Measurements from ENCODE around the gene MAP3K20. TPM values are rescaled to one million over a fixed set of nuclear protein-coding genes. Genes with fewer than 3 reads are reported as not detected.

Gene MAP3K20
- total RNA-seq, 4 donors from 2014 or later = 24.1 to 34.5 (median 25.6) TPM

DNA sequence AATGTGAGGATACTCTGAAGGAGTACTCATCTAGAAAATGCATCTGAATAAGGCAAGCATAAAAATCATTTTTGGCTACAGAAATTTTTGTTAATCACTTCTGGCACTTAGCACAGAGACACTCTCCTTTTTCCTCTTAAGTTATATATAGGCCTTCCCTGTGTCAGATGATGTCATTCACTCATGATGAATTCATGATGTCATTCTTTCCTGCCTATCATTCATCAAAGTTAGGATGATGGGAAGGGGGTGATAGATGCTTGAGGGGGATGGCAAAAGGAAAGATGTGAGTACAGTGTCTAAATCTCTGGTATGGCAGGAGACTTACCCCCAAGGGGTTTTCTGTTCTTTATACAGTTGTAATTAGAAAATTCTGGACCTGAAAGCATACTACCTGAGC, 42.0 kb downstream of the MAP3K20 start:
- DNase-seq = no peak
- Histone ChIP-seq H3K4me1 (peaks cover 11% of the 10 kb centered on the region in 2 donors), H3K36me3 (no peaks in the 10 kb centered on the region), H3K4me3 (replicated peaks in 1 of 3) (no peak overlapping the region), H3K9me3 (no peaks in the 10 kb centered on the region), H3K27me3 (no peaks in the 10 kb centered on the region), H3K27ac (no peak overlapping the region)
- intact Hi-C loops (cut with DNase I) = no loop called here
- no peak for TF ChIP-seq POLR2A (IDR thresholded peaks at IDR 0.05)
- TF ChIP-seq, protein P1, sequence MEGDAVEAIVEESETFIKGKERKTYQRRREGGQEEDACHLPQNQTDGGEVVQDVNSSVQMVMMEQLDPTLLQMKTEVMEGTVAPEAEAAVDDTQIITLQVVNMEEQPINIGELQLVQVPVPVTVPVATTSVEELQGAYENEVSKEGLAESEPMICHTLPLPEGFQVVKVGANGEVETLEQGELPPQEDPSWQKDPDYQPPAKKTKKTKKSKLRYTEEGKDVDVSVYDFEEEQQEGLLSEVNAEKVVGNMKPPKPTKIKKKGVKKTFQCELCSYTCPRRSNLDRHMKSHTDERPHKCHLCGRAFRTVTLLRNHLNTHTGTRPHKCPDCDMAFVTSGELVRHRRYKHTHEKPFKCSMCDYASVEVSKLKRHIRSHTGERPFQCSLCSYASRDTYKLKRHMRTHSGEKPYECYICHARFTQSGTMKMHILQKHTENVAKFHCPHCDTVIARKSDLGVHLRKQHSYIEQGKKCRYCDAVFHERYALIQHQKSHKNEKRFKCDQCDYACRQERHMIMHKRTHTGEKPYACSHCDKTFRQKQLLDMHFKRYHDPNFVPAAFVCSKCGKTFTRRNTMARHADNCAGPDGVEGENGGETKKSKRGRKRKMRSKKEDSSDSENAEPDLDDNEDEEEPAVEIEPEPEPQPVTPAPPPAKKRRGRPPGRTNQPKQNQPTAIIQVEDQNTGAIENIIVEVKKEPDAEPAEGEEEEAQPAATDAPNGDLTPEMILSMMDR (IDR thresholded peaks at IDR 0.05) = no peak

DNA sequence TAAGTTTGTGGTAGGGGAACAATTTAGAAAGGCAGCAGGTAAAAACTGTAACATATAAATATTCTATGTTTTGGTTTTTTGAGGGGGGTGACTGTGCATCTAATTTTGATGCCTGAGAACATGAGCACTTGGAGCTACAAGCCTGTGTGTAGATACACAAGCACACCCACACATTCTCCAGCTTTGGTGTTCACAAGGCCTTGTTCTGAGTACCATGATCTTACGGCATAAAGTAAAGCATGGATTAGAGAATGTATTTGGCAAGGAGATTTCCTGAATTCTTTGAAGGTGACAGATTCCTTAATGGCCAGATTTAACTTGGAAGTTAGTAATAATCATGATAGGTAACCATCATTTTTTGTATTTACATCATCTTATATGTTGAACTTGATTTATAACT, 42.7 kb downstream of the MAP3K20 start:
- Histone ChIP-seq H3K4me1 (peaks cover 11% of the 10 kb centered on the region in 2 donors), H3K27ac (no peak overlapping the region), H3K9me3 (no peaks in the 10 kb centered on the region), H3K36me3 (no peaks in the 10 kb centered on the region), H3K4me3 (replicated peaks in 1 of 3) (no peak overlapping the region), H3K27me3 (no peaks in the 10 kb centered on the region)
- TF ChIP-seq, protein P1 (IDR thresholded peaks at IDR 0.05) = no peak
- no peak for TF ChIP-seq POLR2A (IDR thresholded peaks at IDR 0.05)
- no peak for DNase-seq
- intact Hi-C loops (cut with DNase I) = no loop called here
- WGBS, 2 donors = 97 to 100% methylated on average over 1 of the region's 1 CpG

DNA sequence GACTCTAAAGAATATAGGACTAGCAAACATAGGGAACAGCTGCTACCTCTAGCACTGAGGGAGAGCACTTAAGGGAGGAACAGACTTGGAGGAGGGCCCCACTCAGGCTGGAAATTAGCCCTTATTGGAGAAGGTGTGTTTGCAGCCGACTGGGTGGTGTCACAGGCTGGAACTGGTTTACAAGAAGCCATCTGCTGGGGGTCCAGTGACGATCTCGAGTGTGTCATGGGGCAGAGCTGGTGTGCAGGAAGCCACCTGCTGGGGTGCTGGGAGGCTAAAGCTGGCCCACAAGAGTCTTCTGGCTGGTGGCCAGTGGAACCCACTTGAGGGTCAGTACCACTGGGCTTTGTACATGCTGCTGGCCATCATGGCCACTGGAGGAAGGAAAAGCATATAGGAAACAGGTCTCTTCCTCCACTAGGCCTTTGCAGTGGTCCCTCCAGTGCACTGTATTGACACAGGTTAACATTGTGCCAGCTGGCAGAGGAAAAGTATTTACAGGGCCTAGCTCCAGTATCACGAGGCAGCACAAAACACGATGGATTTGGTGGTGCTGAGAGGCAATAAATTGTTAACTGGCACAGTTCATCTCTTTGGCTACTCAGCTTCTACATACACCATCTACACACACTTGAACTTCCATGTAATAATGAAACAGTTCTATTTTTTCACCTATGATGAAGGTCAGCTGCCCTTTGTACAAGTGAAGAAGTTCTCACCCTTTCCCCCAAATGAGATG, 43.6 kb downstream of the MAP3K20 start:
- peak overlapping the region in 1 of 3 donors; percentile 30 for H3K27ac ChIP-seq
- H3K4me3 ChIP-seq (replicated peaks in 1 of 3) = no peak overlapping the region
- no peaks in the 10 kb centered on the region for H3K27me3 ChIP-seq
- H3K4me1 ChIP-seq = peaks cover 11 to 14% of the 10 kb centered on the region in 2 donors
- DNase-seq = peak; percentile 26 to 55
- TF ChIP-seq, protein P1 (IDR thresholded peaks at IDR 0.05) = no peak
- no peak for TF ChIP-seq POLR2A (IDR thresholded peaks at IDR 0.05)
- 24 to 43% methylated on average over 3 to 5 of the region's 5 CpGs for WGBS, 2 donors
- intact Hi-C loops (cut with DNase I) = no loop called here
- no peaks in the 10 kb centered on the region for H3K9me3 ChIP-seq
- no peaks in the 10 kb centered on the region for H3K36me3 ChIP-seq

DNA sequence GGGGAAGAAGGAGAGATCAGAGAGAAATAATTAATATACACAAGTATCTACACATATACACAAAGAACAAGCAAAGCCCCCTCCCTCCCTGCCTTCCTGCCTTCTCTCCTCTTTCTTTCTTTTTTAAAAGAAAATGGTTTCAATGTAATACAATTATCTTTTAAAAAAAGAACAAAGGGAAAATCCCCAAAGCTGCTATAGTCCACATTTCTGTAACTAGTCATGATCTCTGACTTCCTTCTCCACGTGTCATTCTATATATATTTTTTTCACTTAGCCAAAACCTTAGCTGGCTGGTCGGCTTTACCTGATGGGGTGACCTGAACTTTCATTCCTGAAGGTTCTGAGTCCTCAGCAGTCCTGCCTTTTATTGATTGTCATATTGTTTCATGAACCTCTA, 44.3 kb downstream of the MAP3K20 start:
- peaks cover 11 to 16% of the 10 kb centered on the region in 2 donors for H3K4me1 ChIP-seq
- H3K27ac ChIP-seq = peak overlapping the region in 1 of 3 donors; percentile 30
- no peak overlapping the region for H3K4me3 ChIP-seq (replicated peaks in 1 of 3)
- no peaks in the 10 kb centered on the region for H3K9me3 ChIP-seq
- intact Hi-C loops (cut with DNase I) = no loop called here
- no peak for DNase-seq
- H3K27me3 ChIP-seq = no peaks in the 10 kb centered on the region
- TF ChIP-seq, protein P1 (IDR thresholded peaks at IDR 0.05) = no peak
- TF ChIP-seq POLR2A (IDR thresholded peaks at IDR 0.05) = no peak
- no peaks in the 10 kb centered on the region for H3K36me3 ChIP-seq
- WGBS, 2 donors = 86 to 87% methylated on average over 2 of the region's 2 CpGs

DNA sequence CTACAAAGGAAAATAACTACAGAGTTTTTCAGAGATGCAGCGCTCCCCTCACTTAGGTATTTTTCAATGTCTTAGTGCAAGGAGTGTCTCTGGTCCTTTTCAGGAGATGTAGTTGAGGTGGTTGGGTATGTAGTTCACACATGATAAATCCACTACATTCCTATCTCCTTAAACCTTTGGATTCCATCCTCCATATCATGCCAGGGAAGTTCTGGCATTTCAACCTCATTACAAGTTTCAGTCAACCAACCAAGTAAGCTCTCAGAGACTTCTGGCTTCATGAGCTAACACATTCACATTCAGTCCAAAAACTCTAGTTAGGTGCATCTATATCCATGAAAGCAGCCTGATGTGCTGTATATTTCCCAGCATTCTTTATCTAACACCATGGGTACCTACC, 47.3 kb downstream of the MAP3K20 start:
- peaks cover 11 to 16% of the 10 kb centered on the region in 2 donors for H3K4me1 ChIP-seq
- WGBS, 2 donors = 86 to 95% methylated on average over 1 of the region's 1 CpG
- no peak for TF ChIP-seq POLR2A (IDR thresholded peaks at IDR 0.05)
- TF ChIP-seq, protein P1 (IDR thresholded peaks at IDR 0.05) = no peak

More for the DNA sequence above, 47.3 kb downstream of the MAP3K20 start:
- Histone ChIP-seq H3K36me3 (no peaks in the 10 kb centered on the region), H3K4me3 (replicated peaks in 1 of 3) (no peak overlapping the region), H3K27ac (no peak overlapping the region), H3K9me3 (no peaks in the 10 kb centered on the region), H3K27me3 (no peaks in the 10 kb centered on the region)
- intact Hi-C loops (cut with DNase I) = no loop called here
- no peak for DNase-seq

Data from thyroid gland (tissue), 4 donors.